Gastroesophageal sphincter (tissue), 4 donors: ENCODE data around the gene TUBA1A. TPM values are rescaled to one million over a fixed set of nuclear protein-coding genes. Genes with fewer than 3 reads are reported as not detected.
A peak's percentile ranks its signal among the peaks of the same experiment; 100 is the strongest.

Experiments used
- ATAC-seq: fragments of 150-250 bp; one replicate; pipeline ENCODE4 v1.9.1; 2016; ENCODE audit warnings: mild to moderate bottlenecking, moderate library complexity
- H3K27ac ChIP-seq, 4 donors: fragments of 200-600 bp; sonication (generic) in 3 of 4; 1 replicate in 3 of 4; 2 replicates in 1 of 4; pipeline ENCODE4 v1.5.1; 2016 to 2019
- H3K27me3 ChIP-seq: fragments of 200-600 bp; sonication (generic); one replicate; pipeline ENCODE4 v1.5.1; 2019
- H3K36me3 ChIP-seq, 2 donors: fragments of 200-600 bp; sonication (generic); one replicate each; pipeline ENCODE4 v1.5.1; 2019; ENCODE audit warnings: control low read depth in 1 of 2
- H3K4me1 ChIP-seq, 3 donors: fragments of 200-600 bp; sonication (generic); 1 replicate in 2 of 3; 2 replicates in 1 of 3; pipeline ENCODE4 v1.5.1; 2016 to 2019; ENCODE audit warnings: control low read depth in 2 of 3
- H3K4me3 ChIP-seq, 2 donors: fragments of 200-600 bp; sonication (generic); one replicate each; pipeline ENCODE4 v1.5.1; 2019; ENCODE audit warnings: mild to moderate bottlenecking in 1 of 2, moderate library complexity in 1 of 2
- H3K9me3 ChIP-seq, 3 donors: fragments of 200-600 bp; sonication (generic); one replicate each; pipeline ENCODE4 v1.5.1; 2017 to 2019; ENCODE audit warnings: control low read depth in 2 of 3
- EP300 ChIP-seq: sonication (generic); formaldehyde crosslinking; IDR thresholded peaks from one replicate; pipeline ENCODE4 v1.6.1; 2017; ENCODE audit warnings: antibody characterized with exemption, mild to moderate bottlenecking
- POLR2A ChIP-seq, 2 donors: fragments of 450-650 bp; IDR thresholded peaks; one replicate each; pipeline ENCODE4 v1.6.1; 2017; ENCODE audit warnings: antibody characterized with exemption in 2 of 2, mild to moderate bottlenecking in 2 of 2, moderate library complexity in 1 of 2
- POLR2AphosphoS5 ChIP-seq: sonication (generic); formaldehyde crosslinking; IDR thresholded peaks from one replicate; pipeline ENCODE4 v1.6.1; 2017; ENCODE audit warnings: antibody characterized with exemption
- WGBS, 2 donors: methylation state at CpG; one replicate each; pipeline ENCODE4 v1.1.5; 2018; ENCODE audit warnings: low coverage in 1 of 2; 5-methylcytosine and 5-hydroxymethylcytosine counted together
- total RNA-seq, 4 donors: library from RNA; depleted of rRNA; stranded (reverse); fragments of >200 nt; gene quantifications; one replicate each; pipeline ENCODE4 v1.1.0, GENCODE V29; 2016
- TF ChIP-seq, protein P1 (sequence below), 4 experiments: fragments of 200-600 bp in 2 of 4; fragments of 450-650 bp in 2 of 4; sonication (generic) in 1 of 4; IDR thresholded peaks; one replicate each; pipeline ENCODE4 v1.5.1; 2017 to 2019; ENCODE audit warnings: antibody characterized with exemption in 4 of 4, mild to moderate bottlenecking in 2 of 4, moderate library complexity in 2 of 4

The TUBA1A gene
- total RNA-seq, result 1,000 to 10,000 TPM in 1 of 4 donors, 100 to 1,000 TPM in 3; 514 to 1,167 (median 639) TPM

- WGBS, 2 donors, result 0% methylated on average over 6 to 22 of the region's 26 CpGs
- peak; percentile 98 for ATAC-seq
- peak; percentile 100 for TF ChIP-seq POLR2AphosphoS5
- peak; percentile 92 to 95 for TF ChIP-seq POLR2A (IDR thresholded peaks at IDR 0.05)
- TF ChIP-seq, protein P1, sequence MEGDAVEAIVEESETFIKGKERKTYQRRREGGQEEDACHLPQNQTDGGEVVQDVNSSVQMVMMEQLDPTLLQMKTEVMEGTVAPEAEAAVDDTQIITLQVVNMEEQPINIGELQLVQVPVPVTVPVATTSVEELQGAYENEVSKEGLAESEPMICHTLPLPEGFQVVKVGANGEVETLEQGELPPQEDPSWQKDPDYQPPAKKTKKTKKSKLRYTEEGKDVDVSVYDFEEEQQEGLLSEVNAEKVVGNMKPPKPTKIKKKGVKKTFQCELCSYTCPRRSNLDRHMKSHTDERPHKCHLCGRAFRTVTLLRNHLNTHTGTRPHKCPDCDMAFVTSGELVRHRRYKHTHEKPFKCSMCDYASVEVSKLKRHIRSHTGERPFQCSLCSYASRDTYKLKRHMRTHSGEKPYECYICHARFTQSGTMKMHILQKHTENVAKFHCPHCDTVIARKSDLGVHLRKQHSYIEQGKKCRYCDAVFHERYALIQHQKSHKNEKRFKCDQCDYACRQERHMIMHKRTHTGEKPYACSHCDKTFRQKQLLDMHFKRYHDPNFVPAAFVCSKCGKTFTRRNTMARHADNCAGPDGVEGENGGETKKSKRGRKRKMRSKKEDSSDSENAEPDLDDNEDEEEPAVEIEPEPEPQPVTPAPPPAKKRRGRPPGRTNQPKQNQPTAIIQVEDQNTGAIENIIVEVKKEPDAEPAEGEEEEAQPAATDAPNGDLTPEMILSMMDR (IDR thresholded peaks at IDR 0.05), result peak in 1 of 4 experiments; percentile 12
- TF ChIP-seq EP300, result no peak
- Histone ChIP-seq H3K4me1 (peaks cover 3 to 48% (median 12%) of the 10 kb centered on the region in 3 donors), H3K27me3 (no peaks in the 10 kb centered on the region), H3K9me3 (no peaks in the 10 kb centered on the region), H3K27ac (peak within 1 kb of the TSS; percentile 94 to 100 (median 98)), H3K4me3 (peak within 1 kb of the TSS; percentile 72 to 95), H3K36me3 (peaks cover 0 to 27% of the 10 kb centered on the region in 2 donors)
Observed at GRCh38 chr12:49188916-49189367, at the start of gene TUBA1A. Gene TUBA1A, minus strand, starts transcription at chr12:49189080. Its CDS starts 101 bp downstream, at chr12:49188979.

DNA sequence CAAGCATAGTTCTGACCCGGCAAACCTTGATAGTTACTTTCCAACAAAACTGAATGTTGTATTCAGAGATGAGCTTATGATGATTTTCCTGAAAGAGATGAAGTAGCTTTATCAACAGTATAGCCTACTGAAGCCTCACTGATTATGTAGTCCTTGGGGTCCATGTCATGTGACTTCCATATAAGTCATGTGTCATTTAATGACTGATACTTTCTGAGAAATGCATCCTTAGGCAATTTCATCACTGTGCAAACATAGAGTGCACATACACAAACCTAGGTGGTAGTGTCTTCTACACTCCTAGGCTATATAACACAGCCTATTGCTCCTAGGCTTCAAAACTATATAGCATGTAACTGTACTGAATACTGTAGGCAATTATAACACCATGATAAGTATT, 47.5 kb upstream of the TUBA1A start:
- WGBS, 2 donors, result 61 to 82% methylated on average over 1 of the region's 1 CpG
- Histone ChIP-seq H3K9me3 (no peaks in the 10 kb centered on the region), H3K4me1 (peaks cover 9 to 30% (median 22%) of the 10 kb centered on the region in 3 donors), H3K27ac (no peak overlapping the region), H3K27me3 (no peaks in the 10 kb centered on the region), H3K36me3 (no peaks in the 10 kb centered on the region), H3K4me3 (no peak overlapping the region)
- ATAC-seq, result no peak
- TF ChIP-seq, protein P1 (IDR thresholded peaks at IDR 0.05), result no peak
- no peak for TF ChIP-seq POLR2A (IDR thresholded peaks at IDR 0.05)
- no peak for TF ChIP-seq POLR2AphosphoS5
- TF ChIP-seq EP300, result no peak

- WGBS, 2 donors, result 29 to 34% methylated on average over 8 of the region's 19 CpGs
- H3K36me3 ChIP-seq, result no peaks in the 10 kb centered on the region
- no peaks in the 10 kb centered on the region for H3K27me3 ChIP-seq
- peaks cover 9 to 30% (median 22%) of the 10 kb centered on the region in 3 donors for H3K4me1 ChIP-seq
- H3K9me3 ChIP-seq, result no peaks in the 10 kb centered on the region
- TF ChIP-seq, protein P1 (IDR thresholded peaks at IDR 0.05), result no peak
- TF ChIP-seq EP300 (no peak), POLR2A (IDR thresholded peaks at IDR 0.05) (no peak), POLR2AphosphoS5 (no peak)
- peak overlapping the region in 1 of 2 donors; percentile 56 for H3K4me3 ChIP-seq
- ATAC-seq, result peak; percentile 8
- peak overlapping the region; percentile 86 to 90 (median 88) for H3K27ac ChIP-seq
Observed at GRCh38 chr12:49233842-49234526, 45.1 kb upstream of the TUBA1A start.

- Histone ChIP-seq H3K4me3 (peak overlapping the region in 1 of 2 donors; percentile 56), H3K27ac (peak overlapping the region; percentile 86 to 90 (median 88))
- WGBS, 2 donors, result 29 to 46% methylated on average over 17 to 20 of the region's 25 CpGs
Observed at GRCh38 chr12:49232940-49233841, 44.3 kb upstream of the TUBA1A start.

More at GRCh38 chr12:49232940-49233841, 44.3 kb upstream of the TUBA1A start:
- H3K4me1 ChIP-seq, result peaks cover 9 to 30% (median 22%) of the 10 kb centered on the region in 3 donors
- TF ChIP-seq EP300 (peak; percentile 5), POLR2A (IDR thresholded peaks at IDR 0.05) (no peak), POLR2AphosphoS5 (peak; percentile 54)
- TF ChIP-seq, protein P1 (IDR thresholded peaks at IDR 0.05), result peak in 3 of 4 experiments; percentile 24 to 44 (median 41)
- H3K36me3 ChIP-seq, result no peaks in the 10 kb centered on the region
- no peaks in the 10 kb centered on the region for H3K27me3 ChIP-seq
- ATAC-seq, result no peak
- H3K9me3 ChIP-seq, result no peaks in the 10 kb centered on the region
